HEK293 (cell line): ENCODE results near the gene SLC9A5.

Source experiments
- CTCF ChIA-PET: fragments of 350-600 bp; formaldehyde crosslinking; extraction: SDS; loops from one replicate; lab custom pipeline; 2021; ENCODE audit warnings: antibody characterized with exemption; lab: Yijun Ruan, JAX
- POLR2A ChIA-PET: fragments of 300-600 bp; formaldehyde crosslinking; extraction: SDS; loops from one replicate; lab custom pipeline; 2020; ENCODE audit warnings: antibody characterized with exemption, inconsistent platforms; lab: Yijun Ruan, JAX
- H3K27ac ChIP-seq: fragments of 200-500 bp; sonication (Bioruptor generic); 2 replicates; pipeline ENCODE4 v1.5.1; 2014; ENCODE audit warnings: low read depth, low read length, control low read depth, inconsistent platforms; ENCODE audit errors: extremely low read depth
- H3K36me3 ChIP-seq, 2 experiments: fragments of 200-500 bp in 1 of 2; sonication (Bioruptor generic) in 1 of 2; 1 replicate in 1 of 2; 2 replicates in 1 of 2; pipeline ENCODE4 v1.5.1; 2014 to 2017; ENCODE audit warnings: inconsistent platforms in 2 of 2, low read length in 2 of 2; ENCODE audit not compliant: control insufficient read depth in 2 of 2, insufficient read depth in 1 of 2
- H3K4me1 ChIP-seq: fragments of 200-500 bp; sonication (Bioruptor generic); 2 replicates; pipeline ENCODE4 v1.5.1; 2014; ENCODE audit warnings: mild to moderate bottlenecking, low read length, inconsistent platforms; ENCODE audit not compliant: control insufficient read depth, insufficient read depth
- H3K4me3 ChIP-seq: 2 replicates; pipeline ENCODE4 v1.5.1; 2011; ENCODE audit warnings: low read depth, mild to moderate bottlenecking, control low read depth, low read length, moderate library complexity
- H3K9me3 ChIP-seq: fragments of 200-500 bp; sonication (Bioruptor generic); 2 replicates; pipeline ENCODE4 v1.5.1; 2014; ENCODE audit warnings: low read depth, low read length, inconsistent platforms; ENCODE audit not compliant: control insufficient read depth, insufficient read depth
- BCL11B ChIP-seq: fragments of 450-650 bp; formaldehyde crosslinking; IDR thresholded peaks from 2 replicates; pipeline ENCODE4 v1.5.1; 2016; ENCODE audit warnings: low read depth, missing biosample characterization, missing genetic modification characterization
- CTCF ChIP-seq: fragments of 450-650 bp; formaldehyde crosslinking; IDR thresholded peaks from 2 replicates; pipeline ENCODE4 v1.5.1; 2016; ENCODE audit warnings: missing biosample characterization, missing genetic modification characterization
- EGR2 ChIP-seq: fragments of 450-650 bp; formaldehyde crosslinking; IDR thresholded peaks from 2 replicates; pipeline ENCODE4 v1.5.1; 2016; ENCODE audit warnings: low read depth, missing biosample characterization, missing genetic modification characterization
- IKZF3 ChIP-seq: fragments of 450-650 bp; IDR thresholded peaks from 2 replicates; pipeline ENCODE4 v1.5.0; 2018; ENCODE audit warnings: missing biosample characterization, mild to moderate bottlenecking, missing genetic modification characterization, moderate library complexity
- MZF1 ChIP-seq: fragments of 450-650 bp; formaldehyde crosslinking; IDR thresholded peaks from 2 replicates; pipeline ENCODE4 v1.5.1; 2017; ENCODE audit warnings: missing biosample characterization, missing genetic modification characterization, borderline replicate concordance
- PRDM1 ChIP-seq: fragments of 450-650 bp; formaldehyde crosslinking; IDR thresholded peaks from 2 replicates; pipeline ENCODE4; 2016; ENCODE audit warnings: missing biosample characterization, missing genetic modification characterization
- PRDM6 ChIP-seq: fragments of 450-650 bp; formaldehyde crosslinking; IDR thresholded peaks from 2 replicates; pipeline ENCODE4 v1.5.1; 2017; ENCODE audit warnings: missing biosample characterization, missing genetic modification characterization
- SALL2 ChIP-seq: fragments of 450-650 bp; formaldehyde crosslinking; IDR thresholded peaks from 2 replicates; pipeline ENCODE4 v1.5.0; 2017; ENCODE audit warnings: missing biosample characterization, mild to moderate bottlenecking, missing genetic modification characterization, borderline replicate concordance
- TRIM28 ChIP-seq: IDR thresholded peaks from 2 replicates; pipeline ENCODE4 v1.6.1; 2011; ENCODE audit warnings: low read length, control low read depth, borderline replicate concordance
- ZBTB44 ChIP-seq: fragments of 450-650 bp; IDR thresholded peaks from 2 replicates; pipeline ENCODE4 v1.5.1; 2018; ENCODE audit warnings: missing biosample characterization, mild to moderate bottlenecking, missing genetic modification characterization
- ZFP3 ChIP-seq: fragments of 450-650 bp; formaldehyde crosslinking; IDR thresholded peaks from 2 replicates; pipeline ENCODE4 v1.5.1; 2016; ENCODE audit warnings: low read depth, missing biosample characterization, missing genetic modification characterization
- ZNF112 ChIP-seq: fragments of 450-650 bp; formaldehyde crosslinking; IDR thresholded peaks from 2 replicates; pipeline ENCODE4 v1.5.0; 2017; ENCODE audit warnings: missing biosample characterization, missing genetic modification characterization
- ZNF169 ChIP-seq: fragments of 450-650 bp; formaldehyde crosslinking; IDR thresholded peaks from 2 replicates; pipeline ENCODE4 v1.5.1; 2016; ENCODE audit warnings: missing biosample characterization, missing genetic modification characterization
- ZNF2 ChIP-seq: fragments of 450-650 bp; formaldehyde crosslinking; IDR thresholded peaks from 2 replicates; pipeline ENCODE4 v1.5.1; 2016; ENCODE audit warnings: missing biosample characterization, missing genetic modification characterization
- ZNF350 ChIP-seq: fragments of 450-650 bp; formaldehyde crosslinking; IDR thresholded peaks from 2 replicates; pipeline ENCODE4 v1.5.0; 2017; ENCODE audit warnings: missing biosample characterization, mild to moderate bottlenecking, missing genetic modification characterization
- ZNF449 ChIP-seq: fragments of 450-650 bp; formaldehyde crosslinking; IDR thresholded peaks from 2 replicates; pipeline ENCODE4 v1.5.1; 2017; ENCODE audit warnings: missing biosample characterization, mild to moderate bottlenecking, missing genetic modification characterization, moderate library complexity
- ZNF510 ChIP-seq: fragments of 450-650 bp; formaldehyde crosslinking; IDR thresholded peaks from 2 replicates; pipeline ENCODE4 v1.5.1; 2018; ENCODE audit warnings: mild to moderate bottlenecking, missing genetic modification characterization, missing biosample characterization; ENCODE audit not compliant: insufficient replicate concordance
- ZNF521 ChIP-seq: fragments of 450-650 bp; formaldehyde crosslinking; IDR thresholded peaks from 2 replicates; pipeline ENCODE4 v1.5.1; 2017; ENCODE audit warnings: missing biosample characterization, mild to moderate bottlenecking, missing genetic modification characterization
- ZNF529 ChIP-seq: fragments of 450-650 bp; formaldehyde crosslinking; IDR thresholded peaks from 2 replicates; pipeline ENCODE4 v1.5.1; 2017; ENCODE audit warnings: missing genetic modification characterization, missing biosample characterization; ENCODE audit not compliant: insufficient replicate concordance
- ZNF530 ChIP-seq: fragments of 450-650 bp; formaldehyde crosslinking; IDR thresholded peaks from 2 replicates; pipeline ENCODE4 v1.5.1; 2016; ENCODE audit warnings: low read depth, missing biosample characterization, missing genetic modification characterization
- ZNF555 ChIP-seq: fragments of 450-650 bp; formaldehyde crosslinking; conservative IDR thresholded peaks from 2 replicates; pipeline ENCODE4 v1.5.1; 2017; ENCODE audit warnings: missing biosample characterization, mild to moderate bottlenecking, missing genetic modification characterization, inconsistent platforms
- ZNF610 ChIP-seq: fragments of 450-650 bp; formaldehyde crosslinking; IDR thresholded peaks from 2 replicates; pipeline ENCODE4 v1.5.1; 2016; ENCODE audit warnings: missing biosample characterization, missing genetic modification characterization, borderline replicate concordance
- ZNF621 ChIP-seq: fragments of 450-650 bp; formaldehyde crosslinking; IDR thresholded peaks from 2 replicates; pipeline ENCODE4 v1.5.1; 2017; ENCODE audit warnings: missing biosample characterization, missing genetic modification characterization
- ZNF629 ChIP-seq: fragments of 450-650 bp; formaldehyde crosslinking; IDR thresholded peaks from 2 replicates; pipeline ENCODE4 v1.5.1; 2017; ENCODE audit warnings: missing biosample characterization, missing genetic modification characterization
- ZNF645 ChIP-seq: fragments of 450-650 bp; formaldehyde crosslinking; IDR thresholded peaks from 2 replicates; pipeline ENCODE4; 2016; ENCODE audit warnings: missing biosample characterization, missing genetic modification characterization
- ZNF707 ChIP-seq: fragments of 450-650 bp; formaldehyde crosslinking; IDR thresholded peaks from 2 replicates; pipeline ENCODE4 v1.5.1; 2016; ENCODE audit warnings: missing biosample characterization, missing genetic modification characterization
- ZNF76 ChIP-seq: fragments of 450-650 bp; formaldehyde crosslinking; IDR thresholded peaks from 2 replicates; pipeline ENCODE4; 2016; ENCODE audit warnings: low read depth, missing biosample characterization, missing genetic modification characterization, borderline replicate concordance
- ZNF785 ChIP-seq: fragments of 450-650 bp; formaldehyde crosslinking; IDR thresholded peaks from 2 replicates; pipeline ENCODE4 v1.5.1; 2016; ENCODE audit warnings: missing biosample characterization, missing genetic modification characterization
- ZNF830 ChIP-seq: fragments of 450-650 bp; IDR thresholded peaks from 2 replicates; pipeline ENCODE4 v1.5.0; 2018; ENCODE audit warnings: missing biosample characterization, missing genetic modification characterization, low read depth, mild to moderate bottlenecking, moderate library complexity
- ZSCAN23 ChIP-seq: fragments of 450-650 bp; formaldehyde crosslinking; IDR thresholded peaks from 2 replicates; pipeline ENCODE4 v1.5.1; 2016; ENCODE audit warnings: missing biosample characterization, missing genetic modification characterization

SLC9A5 gene

GRCh38 chr16:67247192-67248072 lies 1.3 kb upstream of the SLC9A5 start, which contains the start of gene FHOD1:
TSS of gene FHOD1 (minus strand) at chr16:67247481. CDS start at chr16:67247410, 71 bp downstream.
- H3K36me3 ChIP-seq, result peaks cover 0 to 4% of the 10 kb centered on the region in 2 experiments; a peak in 1 of 3 replicates
- peaks cover 9% of the 10 kb centered on the region for H3K4me1 ChIP-seq
- POLR2A ChIA-PET, result interaction anchor here (0.5 to 7.4 kb wide), 16 partner anchors 10 to 285 kb away, joined by 3 to 109 read pairs (median 4); partner anchors contain the start of genes ATP6V0D1, EXOC3L1, LRRC36 and TMEM208
- CTCF ChIA-PET, result interaction anchor here (0.6 to 2.3 kb wide), 4 partner anchors 12 to 217 kb away, joined by 3 to 7 read pairs (median 3); no protein-coding TSS in a partner anchor
- H3K27ac ChIP-seq, result peak within 1 kb of the TSS; percentile 75
- no peaks in the 10 kb centered on the region for H3K9me3 ChIP-seq
- H3K4me3 ChIP-seq, result peak within 1 kb of the TSS; percentile 69
- no peak for TF ChIP-seq ZNF112 (tag by site-specific recombination)
- TF ChIP-seq ZNF621 (tag by site-specific recombination), result no peak
- TF ChIP-seq ZNF76, result no peak
- TF ChIP-seq MZF1 (tag by site-specific recombination), result peak; percentile 19; the same call in 1 of the 2 replicates
- TF ChIP-seq ZSCAN23 (tag by site-specific recombination), result no peak
- TF ChIP-seq IKZF3 (tag by site-specific recombination), result 0 out of 2 replicates have a peak, but pooled peaks have one; percentile 40
- no peak for TF ChIP-seq SALL2 (tag by site-specific recombination)
- TF ChIP-seq ZNF350, result no peak
- no peak for TF ChIP-seq ZFP3
- TF ChIP-seq EGR2 (tag by site-specific recombination), result no peak
- peak; percentile 96 for TF ChIP-seq PRDM1
- TF ChIP-seq ZNF530, result no peak
- no peak for TF ChIP-seq ZNF707 (tag by site-specific recombination)
- no peak; the same call in 1 of the 2 replicates for TF ChIP-seq CTCF (tag by site-specific recombination)
- no peak for TF ChIP-seq ZNF785
- TF ChIP-seq ZNF610 (tag by site-specific recombination), result 0 out of 2 replicates have a peak, but pooled peaks have one; percentile 29
- no peak for TF ChIP-seq ZNF629 (tag by site-specific recombination)
- peak; percentile 85 for TF ChIP-seq BCL11B
- peak; percentile 61 for TF ChIP-seq ZNF2 (tag by site-specific recombination)
- no peak for TF ChIP-seq ZBTB44 (tag by site-specific recombination)
- no peak for TF ChIP-seq ZNF645 (tag by site-specific recombination)
- no peak for TF ChIP-seq ZNF555 (tag by site-specific recombination)
- TF ChIP-seq ZNF521 (tag by site-specific recombination), result no peak
- no peak for TF ChIP-seq ZNF529
- no peak for TF ChIP-seq ZNF830
- no peak for TF ChIP-seq TRIM28
- no peak for TF ChIP-seq PRDM6 (tag by site-specific recombination)
- TF ChIP-seq ZNF449 (tag by site-specific recombination), result no peak
- no peak for TF ChIP-seq ZNF510 (tag by site-specific recombination)
- TF ChIP-seq ZNF169, result no peak
